ENCODE results near the gene LSM3.
"Not testable (repeated sequence)": the region's sequence is repeated elsewhere in the genome, so short reads cannot be mapped to it uniquely, and the experiment has no call there.

The LSM3 gene

DNA sequence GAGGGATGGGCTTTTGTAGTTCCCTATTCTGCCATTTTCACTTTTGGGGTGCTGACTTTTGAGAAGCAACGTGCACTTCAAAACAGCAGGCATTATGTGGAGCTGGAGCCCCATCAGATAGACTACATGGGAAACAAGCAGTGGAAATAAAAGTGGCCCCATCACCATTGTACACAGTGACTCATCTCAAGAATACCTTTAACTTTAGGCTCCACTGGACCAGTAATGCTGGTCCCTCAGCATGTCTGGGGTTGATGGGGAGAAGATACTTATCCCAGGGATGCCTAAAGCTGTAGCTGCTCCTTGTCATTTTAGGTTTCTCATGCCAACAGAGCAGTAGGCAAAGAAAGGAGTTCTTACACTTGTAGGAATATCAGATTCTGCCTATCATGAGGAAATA, 45.0 kb downstream of the LSM3 start:
- no peak for DNase-seq

DNA sequence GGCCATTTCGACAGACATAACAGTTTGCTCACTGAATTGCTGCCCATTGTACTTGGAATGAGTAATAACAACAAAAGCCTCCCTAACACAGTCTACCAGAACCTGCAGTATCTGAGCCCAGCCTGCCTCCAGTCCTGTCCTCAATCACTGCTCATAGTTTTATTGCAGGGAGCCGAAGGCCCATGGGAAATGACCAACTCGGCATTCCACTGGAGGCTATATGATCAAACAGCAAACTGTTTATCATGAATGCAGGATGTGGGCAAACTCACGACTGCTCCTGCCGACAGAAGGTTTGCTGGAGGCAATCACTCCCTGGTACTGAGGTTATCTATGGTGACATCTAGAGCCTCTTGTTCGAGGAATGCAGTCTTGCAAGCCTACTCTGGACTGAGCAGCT, 46.3 kb downstream of the LSM3 start:
- DNase-seq: peak; percentile 23

DNA sequence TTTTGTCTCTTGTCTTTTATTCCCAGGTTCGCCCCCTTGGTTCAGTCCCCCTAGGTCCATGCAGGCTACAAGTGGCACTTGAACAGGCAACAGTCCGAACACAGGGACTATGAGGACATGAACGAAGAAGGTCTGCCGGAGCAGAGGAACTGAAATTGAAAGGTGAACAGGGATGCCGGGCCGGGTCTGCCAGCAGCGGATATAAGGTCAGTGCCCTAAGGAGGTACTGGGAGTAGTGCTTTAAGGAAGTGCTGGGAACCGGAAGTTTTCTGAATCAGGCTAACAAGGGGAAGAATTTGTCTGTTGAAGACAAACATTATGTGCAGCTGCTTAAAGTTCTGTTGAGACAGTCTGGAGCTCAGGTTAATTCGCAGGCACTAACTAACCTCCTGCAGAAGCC, 46.8 kb downstream of the LSM3 start:
- DNase-seq: no peak

DNA sequence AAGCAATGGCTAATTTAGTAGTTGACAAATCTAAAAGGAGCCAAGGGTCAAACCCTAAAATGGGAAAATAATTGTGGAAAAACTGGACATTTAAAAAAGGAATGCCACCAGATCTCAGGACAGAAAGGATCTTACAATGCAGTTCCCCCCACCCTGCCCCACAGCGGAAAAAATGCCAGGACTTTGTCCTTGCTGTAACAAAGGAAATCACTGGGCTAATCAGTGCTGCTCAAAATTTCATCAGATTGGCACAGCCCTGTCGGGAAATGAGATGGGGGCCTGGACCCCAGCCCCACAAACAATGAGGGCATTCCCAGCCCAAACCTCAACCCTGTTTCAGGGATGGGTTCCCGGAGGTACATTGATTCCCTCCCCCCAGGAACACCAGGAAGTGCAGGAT, 47.7 kb downstream of the LSM3 start:
- DNase-seq: not testable (repeated sequence)

DNA sequence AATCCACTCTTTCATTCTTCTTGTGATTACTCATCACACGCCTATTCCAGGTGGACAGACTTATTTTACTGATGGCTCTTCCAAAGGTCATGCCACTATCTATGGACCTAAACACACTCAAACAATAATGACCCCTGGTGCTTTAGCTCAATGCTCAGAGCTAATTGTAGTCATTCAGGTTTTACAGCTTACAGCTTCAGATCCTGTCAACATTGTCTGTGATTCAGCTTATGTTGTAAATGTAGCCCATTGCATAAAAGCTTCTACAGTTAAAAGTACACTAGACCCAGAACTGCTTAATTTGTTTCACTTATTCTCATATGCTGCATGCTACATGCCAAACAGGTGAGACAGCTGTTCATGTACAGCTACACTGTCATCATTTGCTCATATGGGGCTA, 49.2 kb downstream of the LSM3 start:
- no peak for DNase-seq

DNA sequence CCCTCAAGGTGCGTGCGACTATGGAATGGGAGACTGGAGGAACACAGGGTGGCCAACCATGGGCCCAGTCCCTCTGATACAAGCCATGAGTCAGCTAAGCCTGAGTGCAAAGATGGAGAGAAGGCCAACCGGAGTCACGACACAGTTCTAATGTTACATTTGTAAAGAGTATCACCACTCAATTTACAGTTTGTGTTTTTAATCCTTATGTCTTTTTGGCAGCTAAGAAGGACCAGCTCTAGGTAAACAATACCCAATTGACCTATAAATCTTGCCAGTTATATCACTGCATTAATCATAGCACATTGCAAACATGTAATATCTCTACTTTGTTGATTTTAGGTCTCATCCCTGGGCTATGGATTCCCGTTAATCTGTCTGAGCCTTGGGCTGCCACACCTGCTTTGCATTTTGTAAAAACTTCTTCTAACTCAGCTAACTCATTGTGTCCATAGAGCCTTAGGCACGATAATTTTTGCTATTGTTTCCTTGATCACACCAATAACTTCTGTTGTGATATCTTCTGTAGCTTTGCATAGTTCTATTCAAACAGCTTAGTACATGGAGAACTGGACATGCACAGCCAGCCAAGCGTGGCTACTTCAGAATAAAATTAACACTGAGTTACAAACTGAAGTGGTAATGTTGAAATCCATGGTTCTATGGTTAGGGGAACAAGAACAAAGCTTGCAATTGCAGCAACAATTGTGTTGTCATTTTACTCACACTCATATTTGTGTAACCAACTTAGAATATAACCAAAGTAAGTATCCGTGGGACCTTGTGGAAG, 50.3 kb downstream of the LSM3 start:
- DNase-seq: no peak

DNA sequence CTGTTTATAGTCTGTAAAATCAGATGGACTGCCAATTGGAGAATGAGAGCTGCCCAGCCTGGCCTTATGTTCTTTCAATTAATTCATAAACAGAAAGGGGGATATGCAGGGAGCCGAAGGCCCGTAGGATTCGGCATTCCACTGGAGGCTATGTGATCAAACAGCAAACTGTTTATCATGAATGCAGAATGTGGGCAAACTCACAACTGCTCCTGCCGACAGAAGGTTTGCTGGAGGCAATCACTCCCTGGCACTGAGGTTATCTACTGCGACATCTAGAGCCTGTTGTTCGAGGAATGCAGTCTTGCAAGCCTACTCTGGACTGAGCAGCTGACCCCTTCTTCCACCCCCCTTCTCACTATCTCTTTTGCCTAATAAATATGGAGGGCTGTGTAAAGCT, 51.1 kb downstream of the LSM3 start:
- DNase-seq: not testable (repeated sequence)

DNA sequence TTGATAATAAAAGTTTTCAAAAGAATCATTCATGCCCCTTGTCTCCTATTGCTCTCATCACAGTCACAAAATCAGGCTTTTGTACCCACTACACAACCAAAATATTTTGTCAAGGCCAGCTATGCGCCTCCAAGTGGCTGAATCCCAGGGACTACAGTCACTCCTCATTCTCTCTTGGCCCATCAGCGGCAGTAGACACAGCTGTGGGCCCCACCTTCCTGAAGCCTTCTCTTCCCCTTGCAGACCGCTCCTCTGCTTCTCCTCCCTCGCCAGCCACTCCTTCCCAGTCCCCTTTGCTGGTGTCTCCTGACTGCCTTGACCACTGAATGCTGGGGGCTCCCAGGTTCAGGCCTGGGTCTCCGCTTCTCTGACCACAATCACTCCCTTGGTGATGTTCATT, 52.1 kb downstream of the LSM3 start:
- DNase-seq: no peak

DNA sequence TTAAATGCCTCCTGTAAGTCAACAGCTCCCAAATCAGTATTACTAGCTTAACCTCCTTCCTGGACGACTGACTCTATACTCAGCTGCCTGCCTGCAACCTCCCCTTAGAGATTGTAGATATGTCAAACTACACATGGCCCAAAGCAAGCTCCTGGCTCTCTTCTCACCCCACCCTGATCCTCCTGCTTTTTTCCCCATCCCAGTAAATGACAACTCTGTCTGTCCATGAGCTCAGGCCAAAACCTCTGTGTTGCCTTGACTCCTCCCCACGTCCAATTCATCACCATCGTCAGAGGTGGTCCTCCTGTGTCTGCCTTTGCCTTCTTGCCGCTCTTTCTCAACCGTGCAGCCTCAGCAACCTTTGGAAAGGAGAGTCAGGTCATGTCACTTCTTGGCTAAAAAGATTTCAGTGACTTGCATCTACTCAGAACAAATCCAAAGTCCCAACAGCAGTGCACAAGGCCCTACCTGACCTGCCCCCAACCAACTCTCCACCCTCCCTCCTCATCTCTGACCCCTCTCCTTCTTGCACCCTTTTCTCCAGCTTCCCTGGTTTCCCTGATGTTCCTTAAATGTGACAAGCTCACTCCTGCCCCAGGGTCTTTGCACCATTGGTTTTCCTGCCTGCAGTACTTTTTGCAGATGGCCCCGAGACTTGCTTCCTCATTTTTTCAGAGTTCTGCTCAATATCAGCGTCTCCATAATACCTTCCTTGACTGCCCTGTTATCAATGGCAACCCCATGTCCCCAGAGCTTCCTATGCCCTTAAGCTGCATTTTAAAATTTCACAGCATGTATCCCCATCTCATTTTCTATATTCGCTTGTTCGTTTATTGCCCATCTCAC, 52.8 kb downstream of the LSM3 start:
- peak; percentile 59 for DNase-seq

DNA sequence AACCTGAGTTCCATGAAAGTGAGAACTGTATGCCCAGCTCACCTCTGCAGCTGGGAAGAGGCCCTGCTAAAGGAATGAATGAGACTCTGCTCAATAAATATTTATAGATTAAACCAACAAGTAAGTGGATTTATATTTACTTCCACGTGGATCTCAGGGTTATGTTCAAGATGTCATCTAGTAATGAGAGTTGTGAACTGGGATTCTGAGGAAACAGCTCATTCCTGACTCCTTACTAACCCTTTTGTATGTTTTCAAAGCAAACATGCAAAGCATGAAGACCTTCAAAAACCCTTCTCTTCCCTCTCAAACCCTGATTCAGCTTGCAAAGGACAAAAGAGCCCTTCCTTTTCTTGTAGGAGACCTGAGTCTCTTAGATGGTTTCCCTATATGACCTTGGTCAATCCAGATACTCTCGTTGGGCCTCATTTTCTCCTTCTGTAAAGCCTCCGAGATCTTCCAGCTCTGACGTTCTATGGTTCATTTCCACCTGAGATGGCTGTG, 53.4 kb downstream of the LSM3 start:
- DNase-seq: no peak

DNA sequence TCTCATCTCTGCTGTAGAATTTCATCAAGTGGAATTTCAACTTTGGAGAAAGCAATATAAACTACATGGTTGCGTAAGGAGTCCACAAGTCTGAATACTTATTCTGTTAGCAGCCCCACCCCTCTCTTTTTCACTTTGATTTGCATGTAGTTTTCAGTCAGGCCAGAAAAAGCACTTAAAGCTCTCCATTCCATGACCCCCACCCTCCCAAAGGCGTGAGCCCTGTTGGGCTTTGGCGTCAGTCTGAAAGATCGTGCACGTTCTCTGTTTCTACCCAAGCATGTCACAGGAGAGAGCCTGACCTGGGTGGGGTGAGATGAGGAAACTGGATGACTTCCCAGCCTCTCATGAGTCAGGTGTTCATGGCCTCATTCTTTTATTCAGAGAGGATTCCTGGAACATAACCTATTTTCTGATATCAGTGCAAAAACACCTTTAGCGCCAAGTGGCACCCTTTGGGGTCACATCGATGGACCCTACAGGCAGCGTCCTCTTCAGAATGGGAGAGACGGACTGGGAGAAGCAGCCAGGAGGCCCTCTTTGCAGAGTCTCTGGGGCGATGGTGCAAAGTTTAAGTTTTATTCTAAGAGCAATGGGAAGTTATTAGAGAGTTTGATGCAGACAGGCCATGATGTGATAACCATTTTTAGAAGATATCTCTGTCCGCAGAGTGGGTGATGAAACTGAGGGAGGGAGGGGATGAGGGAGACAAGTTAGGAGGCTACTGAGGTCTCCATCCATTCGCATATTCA, 55.8 kb downstream of the LSM3 start:
- no peak for DNase-seq

DNA sequence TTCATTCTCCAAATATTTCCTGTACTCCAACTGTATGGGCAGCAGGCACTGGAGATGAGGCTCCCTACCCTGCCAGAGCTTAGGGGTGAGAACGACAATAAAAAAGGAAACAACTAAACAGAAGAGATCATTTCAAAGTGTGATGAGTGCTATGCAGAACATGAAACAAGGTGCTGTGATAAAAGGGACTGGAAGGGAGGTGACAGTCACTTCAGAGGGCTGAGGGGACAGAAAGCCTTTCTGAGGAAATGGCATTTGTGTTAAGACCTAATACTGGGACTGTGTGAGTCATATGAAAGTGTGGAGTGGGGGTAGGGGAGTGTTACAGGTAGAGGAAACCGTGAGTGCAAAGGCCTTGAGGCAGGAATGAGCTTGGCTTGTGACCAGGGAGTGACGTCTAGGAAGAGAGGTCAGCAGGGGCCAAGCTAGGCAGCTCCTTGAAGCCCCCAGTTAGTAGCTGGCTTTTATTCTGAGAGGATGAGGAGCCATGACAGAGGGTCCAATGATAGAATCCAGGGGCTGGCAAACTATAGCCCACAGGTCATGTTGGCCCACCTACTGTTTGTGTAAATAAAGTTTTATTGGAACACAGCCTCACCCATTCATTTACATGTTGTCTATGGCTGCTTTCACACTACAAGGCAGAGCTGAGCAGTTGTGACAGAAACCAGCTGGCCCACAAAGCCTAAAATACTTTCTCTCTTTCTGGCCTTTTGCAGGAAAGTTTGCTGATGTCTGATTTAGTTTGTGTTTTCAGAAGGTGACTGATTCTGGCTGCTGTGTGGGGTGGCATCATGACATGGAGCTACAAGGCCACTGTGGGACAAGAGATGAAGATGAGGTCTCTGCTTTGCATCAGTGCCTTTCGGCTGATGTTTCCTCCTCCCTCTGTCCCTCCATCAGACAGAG, 56.6 kb downstream of the LSM3 start:
- DNase-seq: no peak

DNA sequence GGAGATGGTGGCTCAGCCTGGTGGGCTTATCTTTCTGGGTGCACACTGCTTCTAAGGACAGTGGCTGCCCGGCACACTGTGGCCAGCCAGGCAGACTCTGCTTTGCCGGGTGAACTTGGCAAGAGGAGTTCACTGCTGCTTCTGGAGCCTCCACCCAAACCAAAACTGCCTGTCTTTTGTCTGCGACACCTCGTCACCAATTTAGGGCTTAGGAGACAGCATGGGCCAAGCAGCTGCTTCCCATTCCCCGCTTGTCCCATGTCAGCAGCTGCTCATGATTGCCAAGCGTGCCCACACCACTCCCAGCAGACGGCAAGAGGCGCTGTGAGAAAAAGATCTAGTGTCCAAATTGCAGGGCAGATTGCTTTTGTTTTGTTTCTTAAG, 57.3 kb downstream of the LSM3 start:
- DNase-seq: no peak

DNA sequence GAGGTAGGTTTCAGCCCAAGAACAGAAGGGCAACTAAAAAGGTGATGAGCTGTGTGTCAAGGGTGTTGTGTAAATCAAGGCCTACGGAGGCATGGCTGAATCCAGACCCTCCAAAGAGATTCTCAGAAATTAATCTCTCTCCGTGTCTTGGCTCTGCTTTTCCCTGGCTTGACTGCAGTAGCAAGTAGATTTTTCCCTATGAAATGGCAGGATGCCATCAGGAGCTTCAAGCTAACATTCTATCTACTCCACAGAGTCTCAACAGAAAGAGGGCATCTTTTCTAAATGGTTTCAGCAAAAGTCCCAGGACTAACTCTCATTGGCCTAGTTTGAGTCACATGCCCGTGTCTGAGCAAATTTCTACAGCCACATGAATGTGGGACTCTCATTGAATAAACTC, 58.3 kb downstream of the LSM3 start:
- DNase-seq: no peak

DNA sequence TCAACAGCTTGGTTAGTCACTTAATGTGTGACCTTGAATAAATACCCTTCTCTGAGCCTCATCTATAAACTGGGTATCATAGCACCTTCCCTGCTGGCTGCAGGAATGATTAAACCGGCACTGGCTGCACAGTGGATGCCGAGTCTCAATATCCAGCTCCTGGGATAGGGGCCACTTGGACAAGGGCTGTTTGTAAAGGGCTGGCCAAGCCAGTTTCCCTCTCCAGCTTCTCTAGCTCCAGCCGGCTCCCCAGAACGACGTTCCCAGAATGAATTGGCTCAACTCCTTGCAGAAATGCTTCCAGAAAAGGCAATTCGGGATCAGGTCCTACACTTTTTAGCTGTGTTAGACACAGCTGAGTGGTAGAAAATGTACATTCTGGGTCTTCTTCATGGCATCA, 58.8 kb downstream of the LSM3 start:
- no peak for DNase-seq

DNA sequence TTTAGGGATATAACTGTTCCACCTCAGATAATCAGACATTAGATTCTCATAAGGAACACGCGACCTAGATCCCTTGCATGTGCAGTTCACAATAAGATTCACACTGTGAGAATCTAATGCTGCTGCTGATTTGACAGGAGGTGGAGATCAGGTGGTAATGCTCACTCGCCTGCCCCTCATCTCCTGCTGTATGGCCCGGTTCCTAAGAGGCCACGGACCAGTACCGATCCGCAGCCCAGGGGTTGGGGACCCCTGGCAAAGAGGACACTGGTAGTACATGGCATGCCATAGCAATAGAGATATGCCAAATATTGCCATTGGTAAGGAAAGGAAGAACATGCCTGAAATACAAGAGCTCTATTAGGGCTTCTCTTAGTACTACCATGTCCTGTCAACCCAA, 59.7 kb downstream of the LSM3 start:
- DNase-seq: no peak

DNA sequence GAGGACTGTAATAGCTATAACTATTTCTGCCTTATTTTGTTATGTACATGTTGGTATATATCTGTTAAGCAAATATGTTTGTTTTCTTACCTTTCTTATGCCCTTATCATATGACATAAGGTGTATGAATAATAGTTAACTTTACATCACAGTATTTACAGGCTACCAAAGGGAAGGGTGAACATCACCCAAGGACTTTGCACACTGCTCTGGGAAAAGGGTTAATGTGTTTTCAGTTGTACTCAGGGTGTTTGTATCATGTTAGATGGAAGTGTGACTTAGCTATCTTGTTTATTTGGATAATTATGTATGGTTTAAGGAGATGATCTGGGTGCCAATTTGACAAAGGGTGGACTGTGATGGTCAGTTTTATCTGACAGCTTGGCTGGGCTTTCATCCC, 60.3 kb downstream of the LSM3 start:
- DNase-seq: no peak

DNA sequence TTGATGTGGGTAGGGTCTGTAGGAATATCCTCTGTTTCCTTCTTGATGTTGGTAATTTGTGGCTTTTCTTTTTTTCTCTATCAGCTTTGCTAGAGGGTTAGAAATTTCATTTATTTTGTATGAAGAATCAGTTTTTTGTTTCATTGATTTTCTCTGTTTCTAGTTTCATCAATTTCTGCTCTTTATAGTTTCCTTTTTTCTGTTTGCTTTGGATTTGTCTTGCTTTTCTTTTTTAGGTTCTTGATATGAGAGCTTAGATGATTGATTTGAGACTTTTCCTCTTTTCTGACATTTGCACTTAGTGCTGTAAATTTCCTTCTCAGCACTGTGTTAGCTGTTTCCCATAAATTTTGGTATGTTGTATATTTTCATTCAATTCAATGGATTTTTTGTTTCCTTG, 61.3 kb downstream of the LSM3 start:
- no peak for DNase-seq

DNA sequence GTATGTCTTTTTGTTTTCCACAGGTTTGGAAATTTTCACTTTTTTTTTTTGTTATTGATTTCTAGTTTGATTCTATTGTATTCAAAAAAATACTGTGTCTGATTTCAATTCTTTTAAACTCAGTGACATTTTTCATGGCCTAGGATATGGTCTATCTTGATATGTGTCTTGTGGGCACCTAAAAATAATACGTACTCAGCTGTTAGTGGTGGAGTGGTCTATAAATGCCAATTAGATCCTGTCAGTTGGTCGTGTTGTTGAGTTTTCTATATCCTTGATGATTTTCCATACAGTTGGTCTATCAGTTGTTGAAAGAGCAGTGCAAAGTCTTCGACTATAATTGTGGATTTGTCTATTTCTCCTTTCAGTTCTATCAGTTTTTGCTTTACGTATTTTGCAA, 61.7 kb downstream of the LSM3 start:
- no peak for DNase-seq

DNA sequence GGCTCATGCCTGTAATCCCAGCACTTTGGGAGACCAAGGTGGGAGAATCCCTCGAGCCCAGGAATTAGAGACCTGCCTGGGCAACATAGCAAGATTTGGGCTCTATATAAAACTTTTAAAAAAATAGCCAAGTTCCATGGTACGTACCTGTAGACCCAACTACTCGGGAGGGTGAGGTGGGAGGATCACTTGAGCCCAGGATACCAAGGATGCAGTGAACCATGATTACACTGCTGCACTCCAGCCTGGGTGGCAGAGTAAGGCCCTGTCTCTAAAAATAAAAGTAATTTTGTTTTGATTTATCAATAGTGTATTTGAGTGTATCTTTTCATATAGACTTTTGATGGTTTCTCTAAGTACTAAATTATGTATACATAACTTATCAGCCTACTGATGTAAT, 63.1 kb downstream of the LSM3 start:
- DNase-seq: no peak

DNA sequence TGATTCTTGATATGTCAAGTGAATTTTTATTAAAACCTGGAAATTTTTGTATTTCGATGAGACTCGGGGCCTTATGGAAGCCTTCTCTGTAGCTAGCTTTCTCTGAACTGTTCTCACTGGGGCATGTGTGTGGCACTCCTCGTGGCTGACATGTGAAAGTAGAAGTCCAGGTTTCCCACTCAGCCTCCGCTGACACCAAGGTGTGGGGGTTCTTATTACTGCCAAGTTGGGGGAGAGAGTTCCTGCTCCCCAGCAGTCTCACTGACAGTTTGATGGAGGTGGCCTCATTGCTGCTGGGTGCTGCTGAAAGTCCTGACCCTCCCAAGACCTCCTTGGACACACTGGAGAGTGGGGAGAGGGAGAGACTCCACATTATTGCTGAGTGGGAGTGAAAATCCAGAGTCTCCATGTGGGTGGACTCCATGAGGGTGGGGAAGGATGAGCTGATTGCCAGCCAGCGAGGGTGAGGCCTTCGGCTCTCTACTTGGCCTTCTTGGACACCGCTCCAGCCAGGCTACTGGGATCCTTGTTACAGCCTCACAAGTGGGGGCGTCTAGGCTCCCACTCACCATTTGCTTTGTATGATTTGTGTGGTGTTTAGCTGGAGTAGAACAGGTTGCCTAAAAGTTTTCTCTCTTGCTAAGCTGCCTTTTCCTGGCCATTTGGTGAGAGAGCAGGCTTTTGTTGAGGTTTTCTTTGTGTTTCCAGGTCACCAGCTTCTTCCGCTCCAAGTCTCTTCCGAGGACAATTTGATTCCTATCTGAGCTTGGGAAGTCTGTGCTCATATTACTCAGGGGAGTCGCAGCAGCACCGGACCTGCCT, 64.1 kb downstream of the LSM3 start:
- no peak for DNase-seq

DNA sequence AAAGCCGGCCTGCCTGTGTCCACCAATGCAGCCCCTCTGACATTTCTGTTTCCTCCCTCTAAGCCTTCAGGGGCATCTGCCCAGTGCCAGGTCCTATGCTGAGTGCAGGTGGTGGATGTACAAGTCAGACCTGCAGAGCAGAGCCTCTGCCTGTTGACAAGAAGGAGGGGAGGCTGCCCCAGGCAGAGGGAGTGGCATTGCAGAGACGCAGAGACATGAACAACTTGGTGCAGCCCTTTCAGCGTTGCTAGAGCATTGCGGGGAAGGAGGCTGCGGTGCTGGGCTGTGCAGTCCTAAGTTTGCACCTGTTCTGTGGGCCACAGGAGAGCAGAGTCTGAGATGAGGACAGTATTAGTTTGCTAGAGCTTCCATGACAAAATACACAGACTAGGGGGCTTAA, 65.2 kb downstream of the LSM3 start:
- DNase-seq: no peak
